K562 (cell line): ENCODE results near the gene HP1BP3. TPM values are rescaled to one million over a fixed set of nuclear protein-coding genes. Genes with fewer than 3 reads are reported as not detected.

ENCODE experiments used
- ARID3A ChIP-seq: IDR thresholded peaks from 2 replicates; pipeline ENCODE4 v1.6.1; 2012; ENCODE audit warnings: low read depth, low read length, improper control_type of control experiment, borderline replicate concordance
- FOXK2 ChIP-seq, 2 experiments: fragments of 450-650 bp; IDR thresholded peaks in 1 of 2; conservative IDR thresholded peaks in 1 of 2; 2 replicates each; pipeline ENCODE4 v1.6.1; 2016; ENCODE audit warnings: low read depth in 2 of 2, mild to moderate bottlenecking in 1 of 2
- HNRNPLL ChIP-seq: fragments of 200-400 bp; formaldehyde crosslinking; IDR thresholded peaks from 2 replicates; pipeline ENCODE4 v1.6.1; 2017; ENCODE audit warnings: low read length, low read depth, mild to moderate bottlenecking; ENCODE audit not compliant: poor library complexity, severe bottlenecking
- PATZ1 ChIP-seq: fragments of 250-450 bp; sonication (Bioruptor Pico); IDR thresholded peaks from 2 replicates; pipeline ENCODE4 v1.5.0; 2020; ENCODE audit warnings: mild to moderate bottlenecking, borderline replicate concordance
- RUNX1 ChIP-seq: sonication (generic); IDR thresholded peaks from 2 replicates; pipeline ENCODE4 v1.6.1; 2016; ENCODE audit warnings: antibody characterized with exemption, low read depth
- ZKSCAN1 ChIP-seq: fragments of 150-350 bp; IDR thresholded peaks from 2 replicates; pipeline ENCODE4 v1.6.1; 2016; ENCODE audit warnings: low read depth, low read length
- ZNF175 ChIP-seq: fragments of 200-800 bp; sonication (Bioruptor generic); IDR thresholded peaks from 2 replicates; pipeline ENCODE4 v1.6.1; 2016; ENCODE audit warnings: low read depth, mild to moderate bottlenecking, missing genetic modification characterization, missing compliant biosample characterization
- ZNF324 ChIP-seq: fragments of 250-450 bp; sonication (Bioruptor Pico); IDR thresholded peaks from 2 replicates; pipeline ENCODE4 v1.4.0; 2020; ENCODE audit warnings: mild to moderate bottlenecking
- polyA plus RNA-seq, 8 experiments: library from polyadenylated mRNA; depleted of rRNA in 4 of 8; stranded (reverse) in 5 of 8; unstranded in 3 of 8; fragments of >200 nt; fragmentation: Nextera tagmentation in 2 of 8; fragmentation: Illumina TruSeq in 1 of 8; extraction: Ambion mirVana in 2 of 8; extraction: Trizol in 1 of 8; gene quantifications; 2 replicates each; pipeline versions ENCODE4 v1.2.1 to v1.2.3, GENCODE V29; 2011 to 2014; ENCODE audit warnings: inconsistent platforms in 1 of 8, missing spikeins in 1 of 8
- total RNA-seq, 7 experiments: library from RNA; depleted of rRNA in 6 of 7; stranded (reverse); fragments of >200 nt in 6 of 7; fragmentation: Illumina TruSeq in 2 of 7; extraction: Trizol in 2 of 7; gene quantifications; 2 replicates each; pipeline versions ENCODE4 v1.2.1 to v1.2.3, GENCODE V29; 2011 to 2021; ENCODE audit warnings: low replicate concordance in 1 of 7
- TF ChIP-seq, protein P1 (sequence below): IDR thresholded peaks from 2 replicates; pipeline ENCODE4 v1.6.1; 2011; ENCODE audit warnings: borderline replicate concordance, low read depth, mild to moderate bottlenecking, moderate library complexity, low read length; ENCODE audit not compliant: insufficient read depth, poor library complexity, severe bottlenecking
- TF ChIP-seq, protein P2 (sequence below): sonication (generic); formaldehyde crosslinking; IDR thresholded peaks from 2 replicates; pipeline ENCODE4 v1.8.1; 2023; ENCODE audit warnings: mild to moderate bottlenecking, missing genetic modification reagents
- TF ChIP-seq, protein P3 (sequence below): sonication (generic); formaldehyde crosslinking; IDR thresholded peaks from 2 replicates; pipeline ENCODE4 v1.9.0; 2022; ENCODE audit warnings: mild to moderate bottlenecking, missing genetic modification reagents
- TF ChIP-seq, protein P4 (sequence below): sonication (generic); formaldehyde crosslinking; IDR thresholded peaks from 2 replicates; pipeline ENCODE4 v1.8.0; 2022; ENCODE audit warnings: mild to moderate bottlenecking, missing genetic modification reagents

Gene HP1BP3
- total and polyA plus RNA-seq, 9 of the 15 experiments (the other 6 are each of a cell fraction or from before 2014, with no cell fraction given): 57.3 to 513 (median 240) TPM

GRCh38 chr1:20787840-20788795 lies 1.0 kb upstream of the HP1BP3 start (continued):
- TF ChIP-seq, protein P1, sequence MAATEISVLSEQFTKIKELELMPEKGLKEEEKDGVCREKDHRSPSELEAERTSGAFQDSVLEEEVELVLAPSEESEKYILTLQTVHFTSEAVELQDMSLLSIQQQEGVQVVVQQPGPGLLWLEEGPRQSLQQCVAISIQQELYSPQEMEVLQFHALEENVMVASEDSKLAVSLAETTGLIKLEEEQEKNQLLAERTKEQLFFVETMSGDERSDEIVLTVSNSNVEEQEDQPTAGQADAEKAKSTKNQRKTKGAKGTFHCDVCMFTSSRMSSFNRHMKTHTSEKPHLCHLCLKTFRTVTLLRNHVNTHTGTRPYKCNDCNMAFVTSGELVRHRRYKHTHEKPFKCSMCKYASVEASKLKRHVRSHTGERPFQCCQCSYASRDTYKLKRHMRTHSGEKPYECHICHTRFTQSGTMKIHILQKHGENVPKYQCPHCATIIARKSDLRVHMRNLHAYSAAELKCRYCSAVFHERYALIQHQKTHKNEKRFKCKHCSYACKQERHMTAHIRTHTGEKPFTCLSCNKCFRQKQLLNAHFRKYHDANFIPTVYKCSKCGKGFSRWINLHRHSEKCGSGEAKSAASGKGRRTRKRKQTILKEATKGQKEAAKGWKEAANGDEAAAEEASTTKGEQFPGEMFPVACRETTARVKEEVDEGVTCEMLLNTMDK: no peak
- TF ChIP-seq ZNF175 (CRISPR knock-in tag): no peak
- TF ChIP-seq, protein P2, sequence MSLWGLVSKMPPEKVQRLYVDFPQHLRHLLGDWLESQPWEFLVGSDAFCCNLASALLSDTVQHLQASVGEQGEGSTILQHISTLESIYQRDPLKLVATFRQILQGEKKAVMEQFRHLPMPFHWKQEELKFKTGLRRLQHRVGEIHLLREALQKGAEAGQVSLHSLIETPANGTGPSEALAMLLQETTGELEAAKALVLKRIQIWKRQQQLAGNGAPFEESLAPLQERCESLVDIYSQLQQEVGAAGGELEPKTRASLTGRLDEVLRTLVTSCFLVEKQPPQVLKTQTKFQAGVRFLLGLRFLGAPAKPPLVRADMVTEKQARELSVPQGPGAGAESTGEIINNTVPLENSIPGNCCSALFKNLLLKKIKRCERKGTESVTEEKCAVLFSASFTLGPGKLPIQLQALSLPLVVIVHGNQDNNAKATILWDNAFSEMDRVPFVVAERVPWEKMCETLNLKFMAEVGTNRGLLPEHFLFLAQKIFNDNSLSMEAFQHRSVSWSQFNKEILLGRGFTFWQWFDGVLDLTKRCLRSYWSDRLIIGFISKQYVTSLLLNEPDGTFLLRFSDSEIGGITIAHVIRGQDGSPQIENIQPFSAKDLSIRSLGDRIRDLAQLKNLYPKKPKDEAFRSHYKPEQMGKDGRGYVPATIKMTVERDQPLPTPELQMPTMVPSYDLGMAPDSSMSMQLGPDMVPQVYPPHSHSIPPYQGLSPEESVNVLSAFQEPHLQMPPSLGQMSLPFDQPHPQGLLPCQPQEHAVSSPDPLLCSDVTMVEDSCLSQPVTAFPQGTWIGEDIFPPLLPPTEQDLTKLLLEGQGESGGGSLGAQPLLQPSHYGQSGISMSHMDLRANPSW: 0 out of 2 replicates have a peak, but pooled peaks have one; percentile 14
- 0 out of 4 replicates have a peak, but pooled peaks of 1 of the 2 experiments have one; percentile 6 for TF ChIP-seq FOXK2 (conservative IDR thresholded peaks at IDR 0.05 in 1 of 2, IDR thresholded peaks at IDR 0.05 in 1 of 2; ENCODE audit: low read depth in 2 of 2)
- no peak for TF ChIP-seq ZKSCAN1
- 0 out of 2 replicates have a peak, but pooled peaks have one; percentile 5 for TF ChIP-seq ARID3A
- TF ChIP-seq PATZ1 (CRISPR knock-in tag): no peak
- no peak for TF ChIP-seq HNRNPLL
- TF ChIP-seq RUNX1: no peak
- TF ChIP-seq ZNF324 (CRISPR knock-in tag): 0 out of 2 replicates have a peak, but pooled peaks have one; percentile 23
- TF ChIP-seq, protein P3, sequence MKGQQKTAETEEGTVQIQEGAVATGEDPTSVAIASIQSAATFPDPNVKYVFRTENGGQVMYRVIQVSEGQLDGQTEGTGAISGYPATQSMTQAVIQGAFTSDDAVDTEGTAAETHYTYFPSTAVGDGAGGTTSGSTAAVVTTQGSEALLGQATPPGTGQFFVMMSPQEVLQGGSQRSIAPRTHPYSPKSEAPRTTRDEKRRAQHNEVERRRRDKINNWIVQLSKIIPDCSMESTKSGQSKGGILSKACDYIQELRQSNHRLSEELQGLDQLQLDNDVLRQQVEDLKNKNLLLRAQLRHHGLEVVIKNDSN: no peak
- TF ChIP-seq, protein P4, sequence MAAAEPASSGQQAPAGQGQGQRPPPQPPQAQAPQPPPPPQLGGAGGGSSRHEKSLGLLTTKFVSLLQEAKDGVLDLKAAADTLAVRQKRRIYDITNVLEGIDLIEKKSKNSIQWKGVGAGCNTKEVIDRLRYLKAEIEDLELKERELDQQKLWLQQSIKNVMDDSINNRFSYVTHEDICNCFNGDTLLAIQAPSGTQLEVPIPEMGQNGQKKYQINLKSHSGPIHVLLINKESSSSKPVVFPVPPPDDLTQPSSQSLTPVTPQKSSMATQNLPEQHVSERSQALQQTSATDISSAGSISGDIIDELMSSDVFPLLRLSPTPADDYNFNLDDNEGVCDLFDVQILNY (CRISPR knock-in tag): no peak
